Astrocyte (in vitro differentiated cells and primary cell): ENCODE results near the gene INPP5J.

Source experiments
- EZH2 ChIP-seq: IDR thresholded peaks from 2 replicates; pipeline ENCODE4 v1.6.1; 2012; ENCODE audit warnings: mild to moderate bottlenecking, low read length, inconsistent platforms; ENCODE audit not compliant: insufficient read depth
- TF ChIP-seq, protein P1 (sequence below): IDR thresholded peaks from 2 replicates; pipeline ENCODE4 v1.5.1; 2011; ENCODE audit warnings: low read depth, mild to moderate bottlenecking, inconsistent platforms, low read length, moderate library complexity; ENCODE audit not compliant: insufficient read depth

DNA sequence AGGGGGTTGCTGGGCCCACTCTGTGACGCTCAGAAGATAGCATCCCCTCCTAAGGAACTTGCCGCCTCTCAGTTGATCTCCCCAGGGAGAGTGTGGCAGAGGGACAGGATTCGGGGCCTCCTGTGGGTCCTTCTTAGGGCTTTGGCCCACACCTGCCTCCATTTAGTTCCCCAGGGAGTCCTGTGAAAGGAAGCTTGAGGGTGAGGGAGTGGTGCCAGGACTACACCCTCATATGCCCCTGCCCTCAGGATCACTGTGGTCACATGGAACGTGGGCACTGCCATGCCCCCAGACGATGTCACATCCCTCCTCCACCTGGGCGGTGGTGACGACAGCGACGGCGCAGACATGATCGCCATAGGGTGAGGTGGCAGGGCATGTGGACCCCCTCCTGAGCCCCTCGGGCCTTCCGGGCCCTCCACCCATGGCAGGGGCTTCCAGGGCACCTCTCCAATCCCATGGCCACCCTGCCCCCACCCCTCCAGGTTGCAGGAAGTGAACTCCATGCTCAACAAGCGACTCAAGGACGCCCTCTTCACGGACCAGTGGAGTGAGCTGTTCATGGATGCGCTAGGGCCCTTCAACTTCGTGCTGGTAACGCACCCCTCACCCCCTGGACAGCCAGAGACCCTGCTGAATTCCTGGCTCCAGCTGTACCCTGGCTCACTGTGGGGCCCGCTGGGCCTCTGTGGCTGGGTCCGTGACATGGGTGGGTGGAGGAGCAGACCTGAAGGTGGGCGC lies 3.5 kb downstream of the INPP5J start:
- TF ChIP-seq, protein P1, sequence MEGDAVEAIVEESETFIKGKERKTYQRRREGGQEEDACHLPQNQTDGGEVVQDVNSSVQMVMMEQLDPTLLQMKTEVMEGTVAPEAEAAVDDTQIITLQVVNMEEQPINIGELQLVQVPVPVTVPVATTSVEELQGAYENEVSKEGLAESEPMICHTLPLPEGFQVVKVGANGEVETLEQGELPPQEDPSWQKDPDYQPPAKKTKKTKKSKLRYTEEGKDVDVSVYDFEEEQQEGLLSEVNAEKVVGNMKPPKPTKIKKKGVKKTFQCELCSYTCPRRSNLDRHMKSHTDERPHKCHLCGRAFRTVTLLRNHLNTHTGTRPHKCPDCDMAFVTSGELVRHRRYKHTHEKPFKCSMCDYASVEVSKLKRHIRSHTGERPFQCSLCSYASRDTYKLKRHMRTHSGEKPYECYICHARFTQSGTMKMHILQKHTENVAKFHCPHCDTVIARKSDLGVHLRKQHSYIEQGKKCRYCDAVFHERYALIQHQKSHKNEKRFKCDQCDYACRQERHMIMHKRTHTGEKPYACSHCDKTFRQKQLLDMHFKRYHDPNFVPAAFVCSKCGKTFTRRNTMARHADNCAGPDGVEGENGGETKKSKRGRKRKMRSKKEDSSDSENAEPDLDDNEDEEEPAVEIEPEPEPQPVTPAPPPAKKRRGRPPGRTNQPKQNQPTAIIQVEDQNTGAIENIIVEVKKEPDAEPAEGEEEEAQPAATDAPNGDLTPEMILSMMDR, result no peak
- no peak for TF ChIP-seq EZH2
